ENCODE data around the gene C11orf52.

Gene C11orf52

DNA sequence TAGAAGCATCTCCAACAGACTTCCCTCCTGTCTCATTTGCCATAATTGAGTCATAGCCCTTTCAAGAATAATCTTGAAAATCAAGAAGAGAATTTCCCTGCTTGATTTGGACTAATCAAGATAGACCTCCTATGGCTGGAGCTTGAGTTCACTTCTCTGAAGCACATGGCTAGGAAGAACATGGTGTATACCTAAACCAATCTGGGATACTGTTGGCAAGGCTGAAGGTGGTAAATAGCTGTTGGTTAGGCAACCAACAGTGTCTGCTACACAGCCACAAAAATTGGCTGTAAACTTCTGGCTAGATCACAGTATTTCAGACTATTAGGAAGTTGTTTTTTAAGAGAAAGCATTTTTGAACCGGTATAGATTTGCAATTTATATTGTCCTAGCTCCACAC lies 12.0 kb upstream of the C11orf52 start:
- Histone ChIP-seq H3K4me3 (ENCODE audit: control insufficient read depth in 1 of 7, extremely low read depth in 1 of 7, insufficient read depth in 4 of 7, low read depth in 2 of 7, low read length in 6 of 7) (no peak overlapping the region), H3K9me3 (ENCODE audit: control extremely low read depth in 1 of 5, control insufficient read depth in 4 of 5, insufficient read depth in 2 of 5, low read depth in 1 of 5, low read length in 4 of 5) (peaks cover 0 to 3% (median 0%) of the 10 kb centered on the region in 5 experiments), H3K27me3 (replicated peaks in 2 of 5; ENCODE audit: control insufficient read depth in 4 of 5, insufficient read depth in 5 of 5, low read length in 4 of 5) (peaks cover 3 to 20% (median 14%) of the 10 kb centered on the region in 5 experiments), H3K4me1 (ENCODE audit: control extremely low read depth in 1 of 4, control insufficient read depth in 4 of 4, insufficient read depth in 4 of 4, low read length in 3 of 4) (no peaks in the 10 kb centered on the region), H3K36me3 (ENCODE audit: control insufficient read depth in 4 of 4, insufficient read depth in 4 of 4, low read length in 3 of 4) (no peaks in the 10 kb centered on the region), H3K27ac (ENCODE audit: insufficient read depth in 1 of 2, low read depth in 1 of 2, low read length in 2 of 2, poor library complexity in 1 of 2, severe bottlenecking in 2 of 2) (no peak overlapping the region)
- WGBS (ENCODE audit: insufficient coverage), result no CpG with 5 or more reads among the region's 1 CpG
- no peak for DNase-seq
- POLR2A ChIA-PET, result no interaction called here
- CTCF ChIA-PET, result no interaction called here

DNA sequence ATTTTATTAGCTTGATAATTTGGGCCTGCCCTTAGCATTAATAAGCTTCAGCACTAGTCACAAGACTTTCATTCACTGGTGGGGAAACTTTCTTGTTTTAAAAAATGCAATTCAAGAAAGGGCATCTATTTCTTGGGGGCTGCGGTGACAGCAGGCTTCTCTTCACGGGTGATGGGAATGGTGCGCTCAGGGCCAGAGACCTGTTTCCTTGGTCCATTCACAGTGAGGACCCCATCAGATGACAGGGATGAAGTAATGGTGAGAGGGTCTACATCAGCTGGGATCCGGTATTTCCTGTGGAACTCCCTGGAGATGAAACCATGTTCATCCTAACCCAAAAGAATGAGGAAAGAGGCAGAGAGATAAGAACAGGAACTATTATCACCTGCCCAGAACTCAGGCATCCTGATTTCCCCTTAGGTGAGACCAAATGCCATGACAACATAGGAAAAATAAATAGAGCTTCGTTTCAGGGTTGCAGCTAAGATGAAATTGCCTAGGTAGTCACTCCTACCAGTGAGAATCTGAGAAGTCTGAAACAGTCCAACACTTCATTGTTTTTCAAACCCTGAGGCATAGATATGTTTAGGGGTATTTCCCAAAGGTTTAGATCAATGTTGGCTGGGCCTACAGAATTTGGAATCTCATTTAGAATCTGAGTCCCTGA lies 9.9 kb upstream of the C11orf52 start:
- 92% methylated on average over 5 of the region's 5 CpGs for WGBS (ENCODE audit: insufficient coverage)
- Histone ChIP-seq H3K4me1 (ENCODE audit: control extremely low read depth in 1 of 4, control insufficient read depth in 4 of 4, insufficient read depth in 4 of 4, low read length in 3 of 4) (no peaks in the 10 kb centered on the region), H3K9me3 (ENCODE audit: control extremely low read depth in 1 of 5, control insufficient read depth in 4 of 5, insufficient read depth in 2 of 5, low read depth in 1 of 5, low read length in 4 of 5) (peaks cover 0 to 3% (median 0%) of the 10 kb centered on the region in 5 experiments), H3K4me3 (ENCODE audit: control insufficient read depth in 1 of 7, extremely low read depth in 1 of 7, insufficient read depth in 4 of 7, low read depth in 2 of 7, low read length in 6 of 7) (no peak overlapping the region), H3K27me3 (replicated peaks in 2 of 5; ENCODE audit: control insufficient read depth in 4 of 5, insufficient read depth in 5 of 5, low read length in 4 of 5) (peaks cover 9 to 40% (median 24%) of the 10 kb centered on the region in 5 experiments), H3K36me3 (ENCODE audit: control insufficient read depth in 4 of 4, insufficient read depth in 4 of 4, low read length in 3 of 4) (no peaks in the 10 kb centered on the region), H3K27ac (ENCODE audit: insufficient read depth in 1 of 2, low read depth in 1 of 2, low read length in 2 of 2, poor library complexity in 1 of 2, severe bottlenecking in 2 of 2) (no peak overlapping the region)
- no peak for DNase-seq
- CTCF ChIA-PET, result interaction anchor here (2.2 kb wide), 1 partner anchor 16 kb away, joined by 6 read pairs; no protein-coding TSS in a partner anchor
- POLR2A ChIA-PET, result no interaction called here

DNA sequence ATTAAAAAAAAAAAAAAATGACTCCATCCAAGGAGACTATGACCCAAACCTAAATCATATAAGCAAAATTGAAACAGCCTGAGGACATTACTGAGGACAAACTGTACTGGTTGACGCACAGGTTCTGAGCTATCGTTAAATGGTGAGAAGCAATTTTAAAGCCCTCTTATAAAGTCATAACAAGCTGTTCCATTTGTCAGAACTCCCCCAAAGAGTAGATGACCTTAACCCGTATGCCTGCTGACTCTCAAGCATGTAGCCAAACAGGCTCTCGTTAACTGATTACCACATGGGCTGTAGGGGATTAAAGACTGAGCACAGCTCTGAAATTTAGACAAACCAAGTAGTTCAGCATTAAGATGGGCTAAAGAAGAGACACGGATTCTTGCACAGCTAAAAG lies 9.3 kb upstream of the C11orf52 start:
- 100% methylated on average over 4 of the region's 5 CpGs for WGBS (ENCODE audit: insufficient coverage)
- peaks cover 14 to 46% (median 29%) of the 10 kb centered on the region in 5 experiments for H3K27me3 ChIP-seq (replicated peaks in 2 of 5; ENCODE audit: control insufficient read depth in 4 of 5, insufficient read depth in 5 of 5, low read length in 4 of 5)
- CTCF ChIA-PET, result interaction anchor here (2.2 kb wide), 1 partner anchor 15 kb away, joined by 6 read pairs; no protein-coding TSS in a partner anchor

DNA sequence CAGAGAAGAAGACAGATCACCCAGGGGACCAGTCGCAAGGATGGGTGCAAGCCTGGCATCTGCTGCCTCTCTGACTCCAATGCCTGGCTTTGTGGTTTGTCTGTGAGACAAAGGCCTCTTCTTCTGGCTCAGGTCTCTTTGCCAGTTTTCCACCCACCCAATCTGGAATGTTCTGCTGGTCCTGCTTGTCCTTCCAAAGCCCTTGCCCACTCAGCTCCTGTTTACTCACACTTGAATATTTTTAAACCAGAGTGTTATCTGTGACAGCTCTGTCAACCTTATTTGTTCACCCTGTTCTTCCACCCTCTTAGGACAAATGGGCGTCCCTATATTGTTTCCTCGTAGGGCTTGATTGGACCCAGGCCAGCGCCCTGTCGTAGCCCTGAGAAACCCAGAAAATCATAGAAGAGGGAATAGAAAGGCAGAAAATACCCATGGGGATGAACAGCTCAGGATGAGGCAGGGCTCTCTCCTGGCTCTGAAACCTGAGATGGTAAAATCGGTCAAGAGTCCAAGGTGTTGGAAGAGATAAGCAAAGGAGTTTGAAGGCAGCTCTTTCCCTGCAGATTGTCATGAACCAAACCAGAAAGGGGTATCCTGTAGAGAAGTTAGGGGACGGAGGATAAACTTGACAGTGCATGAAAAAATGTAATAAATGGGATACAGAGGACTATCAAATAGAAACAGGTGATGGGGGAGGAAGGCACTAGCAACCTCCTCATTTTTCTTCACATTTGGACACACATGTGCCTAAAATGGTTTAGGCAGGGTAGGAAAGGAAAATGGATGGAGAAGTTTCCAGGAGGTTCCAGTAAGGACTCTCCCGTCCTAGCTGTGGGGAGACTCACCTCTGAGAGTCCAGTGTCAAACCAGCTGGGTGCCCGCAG lies 7.8 kb upstream of the C11orf52 start:
- Histone ChIP-seq H3K27me3 (replicated peaks in 2 of 5; ENCODE audit: control insufficient read depth in 4 of 5, insufficient read depth in 5 of 5, low read length in 4 of 5) (peaks cover 16 to 55% (median 31%) of the 10 kb centered on the region in 5 experiments), H3K9me3 (ENCODE audit: control extremely low read depth in 1 of 5, control insufficient read depth in 4 of 5, insufficient read depth in 2 of 5, low read depth in 1 of 5, low read length in 4 of 5) (no peaks in the 10 kb centered on the region), H3K27ac (ENCODE audit: insufficient read depth in 1 of 2, low read depth in 1 of 2, low read length in 2 of 2, poor library complexity in 1 of 2, severe bottlenecking in 2 of 2) (no peak overlapping the region), H3K36me3 (ENCODE audit: control insufficient read depth in 4 of 4, insufficient read depth in 4 of 4, low read length in 3 of 4) (no peaks in the 10 kb centered on the region), H3K4me1 (ENCODE audit: control extremely low read depth in 1 of 4, control insufficient read depth in 4 of 4, insufficient read depth in 4 of 4, low read length in 3 of 4) (no peaks in the 10 kb centered on the region), H3K4me3 (ENCODE audit: control insufficient read depth in 1 of 7, extremely low read depth in 1 of 7, insufficient read depth in 4 of 7, low read depth in 2 of 7, low read length in 6 of 7) (no peak overlapping the region)
- ChIA-PET CTCF (interaction anchor here (0.7 to 2.2 kb wide), 3 partner anchors 13 to 206 kb away, joined by 3 to 6 read pairs (median 3); no protein-coding TSS in a partner anchor), POLR2A (interaction anchor here (1.2 kb wide), 1 partner anchor 15 kb away, joined by 4 read pairs; no protein-coding TSS in a partner anchor)
- no peak for DNase-seq
- 92% methylated on average over 7 of the region's 9 CpGs for WGBS (ENCODE audit: insufficient coverage)

More for the DNA sequence above, 9.3 kb upstream of the C11orf52 start:
- DNase-seq, result no peak
- Histone ChIP-seq H3K36me3 (ENCODE audit: control insufficient read depth in 4 of 4, insufficient read depth in 4 of 4, low read length in 3 of 4) (no peaks in the 10 kb centered on the region), H3K9me3 (ENCODE audit: control extremely low read depth in 1 of 5, control insufficient read depth in 4 of 5, insufficient read depth in 2 of 5, low read depth in 1 of 5, low read length in 4 of 5) (peaks cover 0 to 3% (median 0%) of the 10 kb centered on the region in 5 experiments), H3K4me1 (ENCODE audit: control extremely low read depth in 1 of 4, control insufficient read depth in 4 of 4, insufficient read depth in 4 of 4, low read length in 3 of 4) (no peaks in the 10 kb centered on the region), H3K4me3 (ENCODE audit: control insufficient read depth in 1 of 7, extremely low read depth in 1 of 7, insufficient read depth in 4 of 7, low read depth in 2 of 7, low read length in 6 of 7) (no peak overlapping the region), H3K27ac (ENCODE audit: insufficient read depth in 1 of 2, low read depth in 1 of 2, low read length in 2 of 2, poor library complexity in 1 of 2, severe bottlenecking in 2 of 2) (no peak overlapping the region)
- POLR2A ChIA-PET, result no interaction called here

DNA sequence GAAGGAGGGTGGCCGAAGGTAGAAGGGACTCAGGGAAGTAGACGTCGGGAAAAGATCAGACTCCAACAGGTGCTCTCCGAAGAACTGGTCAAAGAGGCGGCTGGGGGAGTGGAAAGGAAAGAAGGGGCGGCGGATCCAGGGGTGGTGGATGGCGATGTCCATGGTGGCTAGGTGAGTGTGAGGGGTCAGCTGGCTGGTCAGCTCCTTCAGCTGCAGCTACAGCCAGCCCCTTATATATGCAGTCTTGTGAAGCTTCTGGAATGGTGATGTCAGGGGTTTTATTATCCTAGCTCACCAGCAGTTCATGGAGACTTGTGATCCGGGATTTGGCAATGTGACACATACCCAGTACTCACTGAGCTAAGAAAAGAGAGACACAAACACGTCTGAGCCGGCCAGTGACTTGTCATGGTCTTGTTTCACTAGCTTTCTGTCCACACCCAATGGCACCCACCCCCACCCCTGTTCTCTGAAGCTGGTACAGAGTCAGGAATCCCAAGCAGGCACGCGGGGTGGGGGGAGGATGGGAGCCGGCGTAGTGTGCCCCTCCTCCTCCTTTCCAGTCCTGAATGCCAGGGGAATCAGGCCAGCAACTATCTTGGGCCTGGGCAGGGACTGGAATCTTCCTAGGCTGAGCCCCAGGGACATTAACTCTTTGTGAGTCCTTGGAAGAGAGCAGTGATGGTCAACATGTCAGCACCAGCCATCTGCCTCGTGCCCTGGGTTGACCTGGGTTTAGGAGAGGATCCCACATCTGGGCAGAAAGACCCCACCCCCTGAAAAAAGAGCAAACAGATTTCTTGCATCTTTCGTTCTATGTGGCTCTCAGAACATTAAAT lies 6.9 kb upstream of the C11orf52 start, which contains the start of gene CRYAB:
TSS of gene CRYAB (minus strand) at position 208 of the 839 bp plus-strand sequence. CDS start at position 162, 46 bp downstream.
- 73% methylated on average over 13 of the region's 17 CpGs for WGBS (ENCODE audit: insufficient coverage)
- CTCF ChIA-PET, result interaction anchor here (0.6 to 1.0 kb wide), 3 partner anchors 15 to 72 kb away, joined by 3 to 4 read pairs (median 3); no protein-coding TSS in a partner anchor
- Histone ChIP-seq H3K36me3 (ENCODE audit: control insufficient read depth in 4 of 4, insufficient read depth in 4 of 4, low read length in 3 of 4) (no peaks in the 10 kb centered on the region), H3K4me1 (ENCODE audit: control extremely low read depth in 1 of 4, control insufficient read depth in 4 of 4, insufficient read depth in 4 of 4, low read length in 3 of 4) (no peaks in the 10 kb centered on the region), H3K4me3 (ENCODE audit: control insufficient read depth in 1 of 7, extremely low read depth in 1 of 7, insufficient read depth in 4 of 7, low read depth in 2 of 7, low read length in 6 of 7) (peak within 1 kb of the TSS in 1 of 7 experiments; percentile 19), H3K9me3 (ENCODE audit: control extremely low read depth in 1 of 5, control insufficient read depth in 4 of 5, insufficient read depth in 2 of 5, low read depth in 1 of 5, low read length in 4 of 5) (no peaks in the 10 kb centered on the region), H3K27ac (ENCODE audit: insufficient read depth in 1 of 2, low read depth in 1 of 2, low read length in 2 of 2, poor library complexity in 1 of 2, severe bottlenecking in 2 of 2) (no peak within 1 kb of the TSS), H3K27me3 (replicated peaks in 2 of 5; ENCODE audit: control insufficient read depth in 4 of 5, insufficient read depth in 5 of 5, low read length in 4 of 5) (peaks cover 16 to 59% (median 31%) of the 10 kb centered on the region in 5 experiments)
- POLR2A ChIA-PET, result interaction anchor here (1.2 kb wide), 1 partner anchor 15 kb away, joined by 4 read pairs; no protein-coding TSS in a partner anchor
- DNase-seq, result no peak

DNA sequence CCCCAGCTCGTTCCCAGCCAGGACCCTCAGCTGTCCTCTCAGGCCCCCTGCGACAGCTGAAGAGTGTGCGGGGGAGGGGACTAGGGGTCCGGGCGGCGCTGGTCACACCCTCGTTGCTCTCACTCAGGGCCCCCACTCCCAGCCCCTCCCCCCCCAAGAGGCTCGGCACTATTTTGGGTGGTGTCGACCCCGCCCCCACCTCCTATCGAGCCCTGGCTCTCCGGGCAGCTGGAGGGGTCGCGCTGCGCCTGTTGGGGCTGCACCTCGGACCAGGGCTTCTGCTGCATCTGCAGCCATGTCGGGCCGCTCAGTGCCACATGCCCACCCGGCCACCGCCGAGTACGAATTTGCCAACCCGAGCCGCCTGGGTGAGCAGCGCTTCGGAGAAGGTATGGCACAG lies 6.2 kb upstream of the C11orf52 start, which contains the start of gene HSPB2:
TSS of gene HSPB2 (plus strand) at position 200 of the 400 bp plus-strand sequence. CDS start at position 296, 96 bp downstream.
- H3K4me1 ChIP-seq (ENCODE audit: control extremely low read depth in 1 of 4, control insufficient read depth in 4 of 4, insufficient read depth in 4 of 4, low read length in 3 of 4), result no peaks in the 10 kb centered on the region
- H3K4me3 ChIP-seq (ENCODE audit: control insufficient read depth in 1 of 7, extremely low read depth in 1 of 7, insufficient read depth in 4 of 7, low read depth in 2 of 7, low read length in 6 of 7), result peak within 1 kb of the TSS in 1 of 7 experiments; percentile 19
- H3K27ac ChIP-seq (ENCODE audit: insufficient read depth in 1 of 2, low read depth in 1 of 2, low read length in 2 of 2, poor library complexity in 1 of 2, severe bottlenecking in 2 of 2), result no peak within 1 kb of the TSS
- ChIA-PET CTCF (interaction anchor here (0.6 to 0.7 kb wide), 2 partner anchors 16 to 71 kb away, joined by 3 to 4 read pairs; no protein-coding TSS in a partner anchor), POLR2A (interaction anchor here (1.2 kb wide), 1 partner anchor 14 kb away, joined by 4 read pairs; no protein-coding TSS in a partner anchor)
- WGBS (ENCODE audit: insufficient coverage), result 8% methylated on average over 9 of the region's 26 CpGs
- peaks cover 16 to 59% (median 31%) of the 10 kb centered on the region in 5 experiments for H3K27me3 ChIP-seq (replicated peaks in 2 of 5; ENCODE audit: control insufficient read depth in 4 of 5, insufficient read depth in 5 of 5, low read length in 4 of 5)
- no peak for DNase-seq
- H3K9me3 ChIP-seq (ENCODE audit: control extremely low read depth in 1 of 5, control insufficient read depth in 4 of 5, insufficient read depth in 2 of 5, low read depth in 1 of 5, low read length in 4 of 5), result no peaks in the 10 kb centered on the region
- H3K36me3 ChIP-seq (ENCODE audit: control insufficient read depth in 4 of 4, insufficient read depth in 4 of 4, low read length in 3 of 4), result no peaks in the 10 kb centered on the region
